A673 (cell line): ENCODE data around the gene TOMM7. TPM values are rescaled to one million over a fixed set of nuclear protein-coding genes. Genes with fewer than 3 reads are reported as not detected.

ENCODE experiments used
- BruUV-seq: library from RNA; stranded (reverse); fragments of 400-500 nt; replicated peaks from 2 replicates; lab custom pipeline; 2021; lab: Mats Ljungman, UMichigan
- CTCF ChIA-PET: fragments of 300-600 bp; sonication (Branson Sonifier 250); formaldehyde crosslinking; loops from one replicate; lab custom pipeline; 2022; ENCODE audit warnings: antibody characterized with exemption; lab: Charles Lee
- POLR2A ChIA-PET: fragments of 300-600 bp; sonication (Branson Sonifier 250); formaldehyde crosslinking; loops from one replicate; lab custom pipeline; 2022; ENCODE audit warnings: antibody characterized with exemption; ENCODE audit not compliant: low non-redundant PET; lab: Charles Lee
- DNase-seq: peaks from one replicate; pipeline ENCODE4 v3.0.0-alpha.2; 2015; ENCODE audit warnings: low spot score
- H3K27ac ChIP-seq: fragments of 200-600 bp; sonication (generic); 2 replicates; pipeline ENCODE4 v1.5.1; 2016; ENCODE audit warnings: mixed run types, low read depth, mild to moderate bottlenecking, mixed read lengths, antibody characterized with exemption, low read length; ENCODE audit not compliant: poor library complexity, severe bottlenecking
- H3K27me3 ChIP-seq: fragments of 200-600 bp; sonication (generic); replicated peaks from 2 replicates; pipeline ENCODE4 v1.6.1; 2017; ENCODE audit warnings: mixed run types, low read depth, mild to moderate bottlenecking, mixed read lengths, antibody characterized with exemption, low read length; ENCODE audit not compliant: insufficient read depth, poor library complexity
- H3K36me3 ChIP-seq: fragments of 200-600 bp; sonication (generic); 2 replicates; pipeline ENCODE4 v1.6.1; 2016; ENCODE audit warnings: mixed run types, mild to moderate bottlenecking, mixed read lengths, antibody characterized with exemption, low read length; ENCODE audit not compliant: insufficient read depth, poor library complexity, severe bottlenecking
- H3K4me1 ChIP-seq: fragments of 200-600 bp; sonication (generic); 2 replicates; pipeline ENCODE4 v1.6.1; 2017; ENCODE audit warnings: mixed run types, mild to moderate bottlenecking, mixed read lengths, antibody characterized with exemption, low read length; ENCODE audit not compliant: insufficient read depth, poor library complexity, severe bottlenecking
- H3K4me3 ChIP-seq: fragments of 200-600 bp; sonication (generic); 2 replicates; pipeline ENCODE4 v1.5.1; 2016; ENCODE audit warnings: low read depth, mixed run types, mild to moderate bottlenecking, mixed read lengths, low read length; ENCODE audit not compliant: poor library complexity, severe bottlenecking
- H3K9me3 ChIP-seq: fragments of 200-600 bp; sonication (generic); 2 replicates; pipeline ENCODE4 v1.6.1; 2016; ENCODE audit warnings: mixed run types, low read depth, mild to moderate bottlenecking, mixed read lengths, antibody characterized with exemption, low read length; ENCODE audit not compliant: poor library complexity, severe bottlenecking
- CTCF ChIP-seq: fragments of 300-800, 200-600 bp; sonication (generic); conservative IDR thresholded peaks from 2 replicates; pipeline ENCODE4 v1.5.1; 2017; ENCODE audit warnings: low read depth, mild to moderate bottlenecking, antibody characterized with exemption, low read length, moderate library complexity, mixed read lengths
- EZH2 ChIP-seq: fragments of 200-600 bp; sonication (generic); IDR thresholded peaks from 2 replicates; pipeline ENCODE4 v1.6.1; 2017; ENCODE audit warnings: borderline replicate concordance, low read depth, mild to moderate bottlenecking, mixed read lengths, antibody characterized with exemption, low read length; ENCODE audit not compliant: poor library complexity, severe bottlenecking
- intact Hi-C: fragments of 100-400 bp; cut with micrococcal nuclease; formaldehyde crosslinking; loops from one replicate; pipeline ENCODE4 v1.10.0; 2022; ENCODE audit not compliant: unreplicated experiment
- total RNA-seq: library from RNA; stranded (reverse); gene quantifications from 2 replicates; pipeline ENCODE4 v1.2.3, GENCODE V29; 2021

TOMM7 gene
- total RNA-seq, 1 experiment from 2014 or later = 149 TPM

DNA sequence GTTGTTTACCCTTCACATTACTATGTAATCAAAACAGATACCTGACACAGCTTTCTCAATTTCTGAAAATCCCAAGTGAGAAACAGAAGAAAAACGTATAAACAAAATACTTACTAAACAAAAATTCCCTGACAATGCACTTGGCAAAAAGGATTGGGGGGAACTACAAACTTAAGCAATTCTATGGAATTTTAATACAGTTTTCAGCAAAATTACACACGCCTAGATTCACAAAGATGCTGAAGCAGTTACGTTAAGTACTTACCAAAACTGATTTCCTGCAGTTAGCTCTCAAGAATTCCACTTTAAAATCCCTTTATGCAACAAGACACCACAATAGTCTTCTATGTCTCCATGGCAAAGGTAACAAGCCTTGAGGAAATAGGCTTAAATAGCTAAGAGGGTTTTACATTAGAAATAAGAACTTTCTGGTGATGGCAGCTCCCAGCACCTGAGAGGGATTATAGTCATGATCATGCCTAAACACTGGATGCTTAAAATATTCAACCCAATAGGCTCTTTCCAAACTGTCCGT is 10.8 kb downstream of the TOMM7 start:
- DNase-seq = no peak
- TF ChIP-seq CTCF (no peak), EZH2 (no peak)
- Histone ChIP-seq H3K4me1 (no peaks in the 10 kb centered on the region), H3K27me3 (no peaks in the 10 kb centered on the region), H3K36me3 (peaks cover 27% of the 10 kb centered on the region), H3K27ac (no peak overlapping the region), H3K9me3 (no peaks in the 10 kb centered on the region), H3K4me3 (no peak overlapping the region)
- intact Hi-C loops = no loop called here
- no TSS peak for BruUV-seq
- ChIA-PET POLR2A (no interaction called here), CTCF (no interaction called here)

- ChIA-PET POLR2A (no interaction called here), CTCF (interaction anchor here (1.2 kb wide), 1 partner anchor 29 kb away, joined by 3 read pairs; no protein-coding TSS in a partner anchor)
- no peaks in the 10 kb centered on the region for H3K4me1 ChIP-seq
- no peaks in the 10 kb centered on the region for H3K9me3 ChIP-seq
- H3K36me3 ChIP-seq = peaks cover 18% of the 10 kb centered on the region
- no peak overlapping the region for H3K4me3 ChIP-seq
- BruUV-seq = no TSS peak
- intact Hi-C loops = no loop called here
- DNase-seq = no peak
- no peaks in the 10 kb centered on the region for H3K27me3 ChIP-seq
- H3K27ac ChIP-seq = no peak overlapping the region
- TF ChIP-seq EZH2 = no peak
- TF ChIP-seq CTCF = no peak
Measured at GRCh38 chr7:22810843-22811242, 11.8 kb downstream of the TOMM7 start.

DNA sequence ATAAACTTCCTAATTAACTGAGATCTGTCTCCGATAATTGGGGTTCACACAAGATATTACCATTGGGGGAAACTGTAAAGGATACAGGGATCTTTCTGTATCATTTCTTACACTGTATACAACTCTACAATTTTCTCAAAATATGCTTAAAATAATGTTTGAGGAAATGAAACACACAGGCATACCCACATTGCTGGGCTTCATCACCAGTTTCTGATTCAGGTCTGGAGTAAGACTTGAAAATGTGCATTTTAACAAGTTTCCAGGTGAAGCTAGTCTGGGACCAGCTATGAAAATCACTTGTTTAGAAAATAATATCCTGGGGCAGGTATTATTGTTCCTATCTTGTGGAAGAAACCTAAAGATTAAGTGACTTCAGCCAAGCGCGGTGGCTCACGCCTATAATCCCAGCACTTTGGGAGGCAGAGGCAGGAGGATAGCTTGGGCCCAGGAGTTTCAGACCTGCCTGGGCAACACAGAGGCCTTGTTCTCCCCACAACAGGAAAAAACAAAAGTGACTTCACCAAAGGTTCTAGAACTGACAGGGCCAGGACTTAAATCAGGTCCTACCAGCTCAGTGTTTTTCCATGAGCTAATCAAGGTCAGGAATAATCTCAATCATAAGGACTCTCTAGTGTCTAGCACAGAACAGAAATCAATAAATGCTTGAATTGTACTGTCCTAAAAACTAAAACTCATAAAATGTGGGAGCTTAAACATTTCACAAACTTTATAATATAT is 12.6 kb downstream of the TOMM7 start:
- Histone ChIP-seq H3K4me3 (no peak overlapping the region), H3K9me3 (no peaks in the 10 kb centered on the region), H3K27ac (no peak overlapping the region), H3K27me3 (no peaks in the 10 kb centered on the region), H3K36me3 (peaks cover 13% of the 10 kb centered on the region), H3K4me1 (no peaks in the 10 kb centered on the region)
- no TSS peak for BruUV-seq
- intact Hi-C loops = no loop called here
- POLR2A ChIA-PET = no interaction called here
- DNase-seq = no peak
- CTCF ChIA-PET = interaction anchor here (1.2 kb wide), 1 partner anchor 28 kb away, joined by 3 read pairs; no protein-coding TSS in a partner anchor
- TF ChIP-seq CTCF (no peak), EZH2 (no peak)
